Measurements from ENCODE around the gene S100PBP.

DNA sequence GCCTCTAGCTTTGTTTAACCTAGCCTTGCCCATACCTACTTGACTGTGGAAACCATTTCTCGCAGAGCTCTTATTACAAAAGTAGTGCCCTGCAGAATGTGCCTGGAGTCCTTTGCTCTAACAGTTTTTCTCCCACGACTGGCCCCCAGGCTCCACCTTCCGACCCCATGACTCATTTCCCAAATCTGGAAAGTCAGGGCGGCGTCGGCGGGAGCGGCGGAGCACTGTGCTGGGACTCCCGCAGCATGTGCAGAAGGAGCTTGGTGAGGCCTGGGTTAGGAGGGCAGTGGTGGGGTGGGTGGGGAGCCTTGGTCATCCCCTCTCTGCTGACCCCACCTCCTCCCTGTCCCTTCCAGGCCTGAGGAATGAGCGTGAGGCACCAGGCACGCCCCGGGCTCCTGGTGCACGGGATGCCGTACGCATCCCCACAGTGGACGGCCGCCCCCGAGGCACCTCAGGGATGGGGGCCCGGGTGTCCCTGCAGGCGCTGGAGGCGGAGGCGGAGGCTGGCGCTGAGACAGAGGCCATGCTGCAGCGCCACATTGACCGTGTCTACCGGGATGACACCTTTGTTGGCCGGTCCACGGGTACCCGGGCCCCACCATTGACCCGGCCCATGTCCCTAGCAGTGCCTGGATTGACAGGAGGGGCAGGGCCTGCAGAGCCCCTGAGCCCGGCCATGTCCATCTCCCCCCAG is 47.8 kb upstream of the S100PBP start:
- TF ChIP-seq, protein P1, sequence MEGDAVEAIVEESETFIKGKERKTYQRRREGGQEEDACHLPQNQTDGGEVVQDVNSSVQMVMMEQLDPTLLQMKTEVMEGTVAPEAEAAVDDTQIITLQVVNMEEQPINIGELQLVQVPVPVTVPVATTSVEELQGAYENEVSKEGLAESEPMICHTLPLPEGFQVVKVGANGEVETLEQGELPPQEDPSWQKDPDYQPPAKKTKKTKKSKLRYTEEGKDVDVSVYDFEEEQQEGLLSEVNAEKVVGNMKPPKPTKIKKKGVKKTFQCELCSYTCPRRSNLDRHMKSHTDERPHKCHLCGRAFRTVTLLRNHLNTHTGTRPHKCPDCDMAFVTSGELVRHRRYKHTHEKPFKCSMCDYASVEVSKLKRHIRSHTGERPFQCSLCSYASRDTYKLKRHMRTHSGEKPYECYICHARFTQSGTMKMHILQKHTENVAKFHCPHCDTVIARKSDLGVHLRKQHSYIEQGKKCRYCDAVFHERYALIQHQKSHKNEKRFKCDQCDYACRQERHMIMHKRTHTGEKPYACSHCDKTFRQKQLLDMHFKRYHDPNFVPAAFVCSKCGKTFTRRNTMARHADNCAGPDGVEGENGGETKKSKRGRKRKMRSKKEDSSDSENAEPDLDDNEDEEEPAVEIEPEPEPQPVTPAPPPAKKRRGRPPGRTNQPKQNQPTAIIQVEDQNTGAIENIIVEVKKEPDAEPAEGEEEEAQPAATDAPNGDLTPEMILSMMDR (IDR thresholded peaks at IDR 0.05), result no peak
- peak in 1 of 2 donors; percentile 48 for TF ChIP-seq POLR2A (IDR thresholded peaks at IDR 0.05)
